Psoas muscle (tissue), 8 donors: ENCODE results near the gene BSN. TPM values are rescaled to one million over a fixed set of nuclear protein-coding genes. Genes with fewer than 3 reads are reported as not detected.

Experiments used
- ATAC-seq, 4 donors: fragments of 200-7000 bp; cut with Tn5 transposase; one replicate each; pipeline ENCODE4 v1.9.1; 2020; ENCODE audit warnings: moderate library complexity in 3 of 4, mild to moderate bottlenecking in 2 of 4
- DNase-seq, 2 donors: peaks; one replicate each; pipeline ENCODE4 v3.0.0-alpha.2; 2020
- H3K27ac ChIP-seq: fragments of 200-600 bp; one replicate; pipeline ENCODE4 v1.8.0; 2022
- H3K27me3 ChIP-seq, 3 donors: fragments of 200-600 bp in 1 of 3; one replicate each; pipeline versions ENCODE4 v1.6.1 to v1.8.0; 2013 to 2022; ENCODE audit warnings: low read length in 2 of 3, mild to moderate bottlenecking in 2 of 3, moderate library complexity in 1 of 3; ENCODE audit not compliant: insufficient read depth in 3 of 3
- H3K36me3 ChIP-seq, 2 donors: fragments of 200-600 bp in 1 of 2; one replicate each; pipeline versions ENCODE4 v1.6.1 to v1.8.0; 2013 to 2022; ENCODE audit warnings: low read depth in 1 of 2, mild to moderate bottlenecking in 1 of 2, moderate library complexity in 1 of 2; ENCODE audit not compliant: insufficient read depth in 1 of 2
- H3K4me1 ChIP-seq: fragments of 200-600 bp; one replicate; pipeline ENCODE4 v1.8.0; 2022
- H3K4me3 ChIP-seq: fragments of 200-600 bp; one replicate; pipeline ENCODE4 v1.8.0; 2022; ENCODE audit warnings: mild to moderate bottlenecking
- H3K9me3 ChIP-seq: fragments of 200-600 bp; one replicate; pipeline ENCODE4 v1.8.0; 2022
- CTCF ChIP-seq: fragments of 200-600 bp; IDR thresholded peaks from one replicate; pipeline ENCODE4 v1.8.0; 2022; ENCODE audit warnings: antibody characterized with exemption
- WGBS, 3 donors: extraction: QIAGEN DNeasy Blood & Tissue Kit; methylation state at CpG; one replicate each; pipeline versions ENCODE4 v1.1.6 to v1.1.7; 2013; 5-methylcytosine and 5-hydroxymethylcytosine counted together
- intact Hi-C, 2 donors: fragments of 100-400 bp; cut with DNase I; formaldehyde crosslinking; loops; one replicate each; pipeline versions ENCODE4 v1.11.0 to v1.14.2; 2022
- polyA plus RNA-seq, 3 donors: library from polyadenylated mRNA; stranded (reverse); fragments of 200-250 nt; gene quantifications; one replicate each; pipeline ENCODE4 v1.2.3, GENCODE V29; 2013
- total RNA-seq, 4 donors: library from RNA; stranded (reverse); fragmentation: NEBNext Ultra II Directional in 2 of 4; extraction: Animal tissue kit (Norgen Biotek cat#: 25700) in 2 of 4; gene quantifications; one replicate each; pipeline versions ENCODE4 v1.2.1 to v1.2.4, GENCODE V29; 2021 to 2023
- donor health status: healthy with polysubstance abuse.
- donor health status: DM: no; HTN: no; CAD: no; lungs with moderate emphysema.
- donor health status: Bipolar disorder and iron deficiency.
- donor health status: healthy.
- donor health status: DM: yes; HTN: yes; CAD: no.
- donor health status: DM: no; HTN: no; CAD: no.
- donor health status: DM: no; HTN: no; CAD: no.
- donor health status: DM: yes; HTN: yes; CAD: no.

The BSN gene
- total and polyA plus RNA-seq, 7 donors = 0.08 to 0.95 (median 0.22) TPM

DNA sequence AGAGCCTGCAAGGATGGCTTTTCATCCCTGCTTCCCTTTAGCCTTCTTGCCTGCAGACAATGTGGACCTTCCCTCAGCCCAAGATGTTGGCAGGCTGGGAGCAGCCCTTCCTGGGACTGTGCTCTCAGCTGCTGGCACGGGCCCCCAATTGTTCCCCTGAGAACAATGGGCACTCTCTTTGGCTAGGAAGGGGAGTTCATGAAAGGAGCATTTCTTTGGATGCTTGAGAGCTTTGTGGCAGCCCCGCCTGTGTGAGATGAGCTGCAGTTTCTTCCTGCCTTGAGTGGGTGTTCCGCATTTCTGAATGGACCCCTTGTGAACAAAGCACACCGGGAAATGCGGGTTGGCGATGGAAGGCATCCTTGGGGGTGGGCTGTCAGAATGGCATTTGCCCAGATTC is 35.0 kb upstream of the BSN start:
- no peaks in the 10 kb centered on the region for H3K27me3 ChIP-seq
- H3K27ac ChIP-seq = peak overlapping the region; percentile 71
- ATAC-seq = no peak
- no peaks in the 10 kb centered on the region for H3K9me3 ChIP-seq
- peaks cover 47% of the 10 kb centered on the region for H3K4me1 ChIP-seq
- H3K4me3 ChIP-seq = no peak overlapping the region
- no peak for DNase-seq
- no peak for TF ChIP-seq CTCF
- 39 to 55% (median 42%) methylated on average over 6 of the region's 6 CpGs for WGBS, 3 donors
- H3K36me3 ChIP-seq = peaks cover 3 to 46% of the 10 kb centered on the region in 2 donors
- intact Hi-C loops = loop anchor here in 1 of 2 donors (5.0 kb wide), 1 partner anchor 47 kb away; the partner anchor contains the start of gene DAG1

DNA sequence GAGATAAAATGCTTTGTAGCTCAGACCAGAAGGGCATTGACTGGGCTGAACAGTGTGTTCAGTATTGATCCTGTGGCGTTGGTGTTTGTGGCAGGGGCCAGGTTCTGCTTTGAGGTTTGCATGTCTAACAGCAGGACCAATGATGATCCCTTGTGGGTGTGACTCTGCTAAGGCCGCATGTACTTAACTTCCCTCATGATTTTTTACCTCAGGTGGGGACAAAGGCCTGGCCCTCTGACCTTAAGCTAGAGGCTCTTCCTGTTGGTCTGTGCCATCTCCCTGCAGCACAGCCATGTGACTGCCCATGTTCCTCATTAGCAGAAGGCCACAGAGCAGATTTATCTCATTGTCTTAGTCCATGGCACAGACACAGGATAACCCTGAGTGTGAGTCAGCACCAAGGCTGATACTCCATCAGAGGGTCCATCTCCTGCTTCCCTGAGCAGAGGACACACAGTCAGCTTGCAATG is 34.3 kb upstream of the BSN start:
- peak in 3 of 4 donors; percentile 44 to 63 (median 59) for ATAC-seq
- DNase-seq = no peak
- no peak overlapping the region for H3K4me3 ChIP-seq
- peaks cover 3 to 46% of the 10 kb centered on the region in 2 donors for H3K36me3 ChIP-seq
- TF ChIP-seq CTCF = no peak
- peak overlapping the region; percentile 71 for H3K27ac ChIP-seq
- intact Hi-C loops = loop anchor here in 1 of 2 donors (5.0 kb wide), 1 partner anchor 48 kb away; the partner anchor contains the start of gene DAG1
- no peaks in the 10 kb centered on the region for H3K9me3 ChIP-seq
- 47 to 71% (median 55%) methylated on average over 2 of the region's 2 CpGs for WGBS, 3 donors
- peaks cover 49% of the 10 kb centered on the region for H3K4me1 ChIP-seq
- H3K27me3 ChIP-seq = no peaks in the 10 kb centered on the region

GRCh38 chr3:49523756-49524747 is 30.2 kb upstream of the BSN start:
- Histone ChIP-seq H3K9me3 (no peaks in the 10 kb centered on the region), H3K27me3 (no peaks in the 10 kb centered on the region), H3K4me3 (no peak overlapping the region), H3K27ac (peak overlapping the region; percentile 60), H3K36me3 (peaks cover 0 to 28% of the 10 kb centered on the region in 2 donors), H3K4me1 (peaks cover 23% of the 10 kb centered on the region)
- ATAC-seq (no peak), DNase-seq (no peak)
- intact Hi-C loops = no loop called here
- no peak for TF ChIP-seq CTCF
- WGBS, 3 donors = 35 to 53% (median 37%) methylated on average over 5 of the region's 5 CpGs

DNA sequence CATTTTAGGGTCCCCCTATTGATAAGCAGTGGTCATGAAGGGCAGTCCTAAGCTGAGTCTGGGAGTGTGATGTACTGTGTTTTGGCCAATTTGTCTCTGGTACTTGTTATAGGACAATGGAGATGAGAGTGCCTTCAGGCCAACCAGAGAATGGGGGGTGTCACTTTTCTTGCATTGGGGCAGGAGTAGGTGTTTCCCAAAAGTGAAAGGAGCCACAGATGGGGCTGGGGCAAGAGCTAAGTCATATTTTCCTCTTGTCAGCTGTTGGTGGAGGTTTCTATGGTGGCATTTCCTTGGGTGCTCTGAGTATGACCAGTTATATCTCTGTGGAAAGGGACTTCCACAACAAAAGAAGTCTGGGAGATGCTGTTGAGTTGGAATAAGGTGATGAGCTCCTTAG is 24.7 kb upstream of the BSN start:
- Histone ChIP-seq H3K36me3 (peaks cover 0 to 54% of the 10 kb centered on the region in 2 donors), H3K4me3 (no peak overlapping the region), H3K27me3 (no peaks in the 10 kb centered on the region), H3K4me1 (peaks cover 25% of the 10 kb centered on the region), H3K9me3 (no peaks in the 10 kb centered on the region), H3K27ac (peak overlapping the region; percentile 44)
- no peak for DNase-seq
- no peak for TF ChIP-seq CTCF
- no peak for ATAC-seq
- intact Hi-C loops = no loop called here
